Measurements from ENCODE around the gene CSRP2. TPM values are rescaled to one million over a fixed set of nuclear protein-coding genes. Genes with fewer than 3 reads are reported as not detected.
A peak's percentile ranks its signal among the peaks of the same experiment; 100 is the strongest.

The CSRP2 gene
- total and polyA plus RNA-seq, 2 of the 13 experiments (the other 11 are each of a cell fraction or from before 2014, with no cell fraction given) = 7.2 to 8.0 TPM

DNA sequence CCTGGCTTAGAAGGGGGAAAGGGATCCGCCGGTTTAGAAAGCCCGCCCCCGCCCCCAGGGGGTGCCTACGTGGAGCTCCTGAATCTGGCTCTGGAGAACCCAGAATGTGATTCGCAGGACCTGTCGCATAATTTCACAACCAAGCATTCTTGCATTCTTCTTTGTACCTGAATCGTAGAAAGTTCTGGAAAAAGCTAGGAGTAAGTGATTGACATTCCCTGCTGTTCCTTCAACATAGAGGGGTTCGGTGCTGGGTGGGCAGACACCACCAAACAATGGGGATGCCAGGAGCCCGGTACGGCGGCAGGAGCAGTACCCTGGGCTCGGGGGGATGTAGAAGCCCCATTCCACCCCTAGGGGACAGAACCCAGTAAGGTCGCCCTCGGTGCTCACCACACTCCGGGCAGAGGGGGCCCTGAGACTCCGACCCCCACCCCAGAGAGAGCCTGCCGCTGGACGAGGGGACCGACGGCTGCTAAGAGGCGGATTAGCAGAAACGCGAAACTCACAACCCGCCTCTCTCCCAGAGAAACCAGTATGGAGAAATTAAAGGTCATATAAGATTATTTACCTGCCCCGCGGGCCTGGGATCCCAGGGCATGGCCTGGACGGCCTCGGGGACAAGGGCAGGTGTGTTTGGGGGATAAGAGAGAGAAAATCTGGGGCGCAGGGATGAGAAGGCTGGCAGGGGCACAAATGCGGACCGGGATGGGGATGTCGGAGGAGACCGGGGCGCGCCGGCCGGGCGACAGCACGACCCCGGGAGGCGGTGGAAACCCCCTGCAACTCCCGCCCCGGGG lies 520 bp downstream of the CSRP2 start (continued):
- TF ChIP-seq ATRX (CRISPR knock-in tag; IDR thresholded peaks at IDR 0.05; ENCODE audit: borderline replicate concordance) (no peak), ISL2 (CRISPR knock-in tag; IDR thresholded peaks at IDR 0.05) (0 out of 2 replicates have a peak, but pooled peaks have one; percentile 48), ZFP41 (CRISPR knock-in tag; IDR thresholded peaks at IDR 0.05; ENCODE audit: borderline replicate concordance) (no peak), ZFX (CRISPR knock-in tag; IDR thresholded peaks at IDR 0.05; ENCODE audit: low read depth) (peak; percentile 42; the same call in 1 of the 2 replicates), ZNF547 (CRISPR knock-in tag; IDR thresholded peaks at IDR 0.05) (no peak), SRF (IDR thresholded peaks at IDR 0.05; ENCODE audit: low read depth, low read length) (no peak), SNAI1 (CRISPR knock-in tag; IDR thresholded peaks at IDR 0.05; ENCODE audit: borderline replicate concordance) (no peak), ZNF546 (CRISPR knock-in tag; conservative IDR thresholded peaks at IDR 0.05) (no peak), ARNT (IDR thresholded peaks at IDR 0.05) (no peak), ZNF274 (CRISPR knock-in tag; IDR thresholded peaks at IDR 0.05) (no peak)
- TF ChIP-seq, protein P1, sequence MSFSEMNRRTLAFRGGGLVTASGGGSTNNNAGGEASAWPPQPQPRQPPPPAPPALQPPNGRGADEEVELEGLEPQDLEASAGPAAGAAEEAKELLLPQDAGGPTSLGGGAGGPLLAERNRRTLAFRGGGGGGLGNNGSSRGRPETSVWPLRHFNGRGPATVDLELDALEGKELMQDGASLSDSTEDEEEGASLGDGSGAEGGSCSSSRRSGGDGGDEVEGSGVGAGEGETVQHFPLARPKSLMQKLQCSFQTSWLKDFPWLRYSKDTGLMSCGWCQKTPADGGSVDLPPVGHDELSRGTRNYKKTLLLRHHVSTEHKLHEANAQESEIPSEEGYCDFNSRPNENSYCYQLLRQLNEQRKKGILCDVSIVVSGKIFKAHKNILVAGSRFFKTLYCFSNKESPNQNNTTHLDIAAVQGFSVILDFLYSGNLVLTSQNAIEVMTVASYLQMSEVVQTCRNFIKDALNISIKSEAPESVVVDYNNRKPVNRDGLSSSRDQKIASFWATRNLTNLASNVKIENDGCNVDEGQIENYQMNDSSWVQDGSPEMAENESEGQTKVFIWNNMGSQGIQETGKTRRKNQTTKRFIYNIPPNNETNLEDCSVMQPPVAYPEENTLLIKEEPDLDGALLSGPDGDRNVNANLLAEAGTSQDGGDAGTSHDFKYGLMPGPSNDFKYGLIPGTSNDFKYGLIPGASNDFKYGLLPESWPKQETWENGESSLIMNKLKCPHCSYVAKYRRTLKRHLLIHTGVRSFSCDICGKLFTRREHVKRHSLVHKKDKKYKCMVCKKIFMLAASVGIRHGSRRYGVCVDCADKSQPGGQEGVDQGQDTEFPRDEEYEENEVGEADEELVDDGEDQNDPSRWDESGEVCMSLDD (CRISPR knock-in tag; IDR thresholded peaks at IDR 0.05; ENCODE audit: borderline replicate concordance) = no peak
- TF ChIP-seq, protein P2, sequence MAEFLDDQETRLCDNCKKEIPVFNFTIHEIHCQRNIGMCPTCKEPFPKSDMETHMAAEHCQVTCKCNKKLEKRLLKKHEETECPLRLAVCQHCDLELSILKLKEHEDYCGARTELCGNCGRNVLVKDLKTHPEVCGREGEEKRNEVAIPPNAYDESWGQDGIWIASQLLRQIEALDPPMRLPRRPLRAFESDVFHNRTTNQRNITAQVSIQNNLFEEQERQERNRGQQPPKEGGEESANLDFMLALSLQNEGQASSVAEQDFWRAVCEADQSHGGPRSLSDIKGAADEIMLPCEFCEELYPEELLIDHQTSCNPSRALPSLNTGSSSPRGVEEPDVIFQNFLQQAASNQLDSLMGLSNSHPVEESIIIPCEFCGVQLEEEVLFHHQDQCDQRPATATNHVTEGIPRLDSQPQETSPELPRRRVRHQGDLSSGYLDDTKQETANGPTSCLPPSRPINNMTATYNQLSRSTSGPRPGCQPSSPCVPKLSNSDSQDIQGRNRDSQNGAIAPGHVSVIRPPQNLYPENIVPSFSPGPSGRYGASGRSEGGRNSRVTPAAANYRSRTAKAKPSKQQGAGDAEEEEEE (CRISPR knock-in tag; IDR thresholded peaks at IDR 0.05; ENCODE audit: borderline replicate concordance) = no peak
- TF ChIP-seq, protein P3, sequence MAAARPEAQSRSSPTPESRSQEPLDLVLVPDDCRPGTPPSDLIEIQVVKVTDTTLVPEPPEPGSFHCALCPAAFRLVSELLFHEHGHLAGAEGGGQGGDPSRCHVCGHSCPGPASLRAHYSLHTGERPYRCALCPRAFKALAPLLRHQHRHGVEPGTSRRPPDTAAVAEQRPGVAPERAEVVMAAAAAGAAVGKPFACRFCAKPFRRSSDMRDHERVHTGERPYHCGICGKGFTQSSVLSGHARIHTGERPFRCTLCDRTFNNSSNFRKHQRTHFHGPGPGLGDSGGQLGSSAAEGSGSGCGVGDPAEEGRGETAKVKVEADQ (CRISPR knock-in tag; IDR thresholded peaks at IDR 0.05; ENCODE audit: borderline replicate concordance) = no peak
- TF ChIP-seq, protein P4, sequence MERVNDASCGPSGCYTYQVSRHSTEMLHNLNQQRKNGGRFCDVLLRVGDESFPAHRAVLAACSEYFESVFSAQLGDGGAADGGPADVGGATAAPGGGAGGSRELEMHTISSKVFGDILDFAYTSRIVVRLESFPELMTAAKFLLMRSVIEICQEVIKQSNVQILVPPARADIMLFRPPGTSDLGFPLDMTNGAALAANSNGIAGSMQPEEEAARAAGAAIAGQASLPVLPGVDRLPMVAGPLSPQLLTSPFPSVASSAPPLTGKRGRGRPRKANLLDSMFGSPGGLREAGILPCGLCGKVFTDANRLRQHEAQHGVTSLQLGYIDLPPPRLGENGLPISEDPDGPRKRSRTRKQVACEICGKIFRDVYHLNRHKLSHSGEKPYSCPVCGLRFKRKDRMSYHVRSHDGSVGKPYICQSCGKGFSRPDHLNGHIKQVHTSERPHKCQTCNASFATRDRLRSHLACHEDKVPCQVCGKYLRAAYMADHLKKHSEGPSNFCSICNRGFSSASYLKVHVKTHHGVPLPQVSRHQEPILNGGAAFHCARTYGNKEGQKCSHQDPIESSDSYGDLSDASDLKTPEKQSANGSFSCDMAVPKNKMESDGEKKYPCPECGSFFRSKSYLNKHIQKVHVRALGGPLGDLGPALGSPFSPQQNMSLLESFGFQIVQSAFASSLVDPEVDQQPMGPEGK (CRISPR knock-in tag; IDR thresholded peaks at IDR 0.05) = peak; percentile 59; the same call in 1 of the 2 replicates
- TF ChIP-seq, protein P5, sequence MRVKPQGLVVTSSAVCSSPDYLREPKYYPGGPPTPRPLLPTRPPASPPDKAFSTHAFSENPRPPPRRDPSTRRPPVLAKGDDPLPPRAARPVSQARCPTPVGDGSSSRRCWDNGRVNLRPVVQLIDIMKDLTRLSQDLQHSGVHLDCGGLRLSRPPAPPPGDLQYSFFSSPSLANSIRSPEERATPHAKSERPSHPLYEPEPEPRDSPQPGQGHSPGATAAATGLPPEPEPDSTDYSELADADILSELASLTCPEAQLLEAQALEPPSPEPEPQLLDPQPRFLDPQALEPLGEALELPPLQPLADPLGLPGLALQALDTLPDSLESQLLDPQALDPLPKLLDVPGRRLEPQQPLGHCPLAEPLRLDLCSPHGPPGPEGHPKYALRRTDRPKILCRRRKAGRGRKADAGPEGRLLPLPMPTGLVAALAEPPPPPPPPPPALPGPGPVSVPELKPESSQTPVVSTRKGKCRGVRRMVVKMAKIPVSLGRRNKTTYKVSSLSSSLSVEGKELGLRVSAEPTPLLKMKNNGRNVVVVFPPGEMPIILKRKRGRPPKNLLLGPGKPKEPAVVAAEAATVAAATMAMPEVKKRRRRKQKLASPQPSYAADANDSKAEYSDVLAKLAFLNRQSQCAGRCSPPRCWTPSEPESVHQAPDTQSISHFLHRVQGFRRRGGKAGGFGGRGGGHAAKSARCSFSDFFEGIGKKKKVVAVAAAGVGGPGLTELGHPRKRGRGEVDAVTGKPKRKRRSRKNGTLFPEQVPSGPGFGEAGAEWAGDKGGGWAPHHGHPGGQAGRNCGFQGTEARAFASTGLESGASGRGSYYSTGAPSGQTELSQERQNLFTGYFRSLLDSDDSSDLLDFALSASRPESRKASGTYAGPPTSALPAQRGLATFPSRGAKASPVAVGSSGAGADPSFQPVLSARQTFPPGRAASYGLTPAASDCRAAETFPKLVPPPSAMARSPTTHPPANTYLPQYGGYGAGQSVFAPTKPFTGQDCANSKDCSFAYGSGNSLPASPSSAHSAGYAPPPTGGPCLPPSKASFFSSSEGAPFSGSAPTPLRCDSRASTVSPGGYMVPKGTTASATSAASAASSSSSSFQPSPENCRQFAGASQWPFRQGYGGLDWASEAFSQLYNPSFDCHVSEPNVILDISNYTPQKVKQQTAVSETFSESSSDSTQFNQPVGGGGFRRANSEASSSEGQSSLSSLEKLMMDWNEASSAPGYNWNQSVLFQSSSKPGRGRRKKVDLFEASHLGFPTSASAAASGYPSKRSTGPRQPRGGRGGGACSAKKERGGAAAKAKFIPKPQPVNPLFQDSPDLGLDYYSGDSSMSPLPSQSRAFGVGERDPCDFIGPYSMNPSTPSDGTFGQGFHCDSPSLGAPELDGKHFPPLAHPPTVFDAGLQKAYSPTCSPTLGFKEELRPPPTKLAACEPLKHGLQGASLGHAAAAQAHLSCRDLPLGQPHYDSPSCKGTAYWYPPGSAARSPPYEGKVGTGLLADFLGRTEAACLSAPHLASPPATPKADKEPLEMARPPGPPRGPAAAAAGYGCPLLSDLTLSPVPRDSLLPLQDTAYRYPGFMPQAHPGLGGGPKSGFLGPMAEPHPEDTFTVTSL (CRISPR knock-in tag; IDR thresholded peaks at IDR 0.05; ENCODE audit: borderline replicate concordance) = no peak

Data from HepG2 (cell line).